ENCODE results near the gene VTI1A. TPM values are rescaled to one million over a fixed set of nuclear protein-coding genes. Genes with fewer than 3 reads are reported as not detected.

VTI1A gene
- total and polyA plus RNA-seq, 12 donors = 5.2 to 64.1 (median 22.0) TPM

GRCh38 chr10:112429147-112429546, 17.9 kb upstream of the VTI1A start:
- Histone ChIP-seq H3K27me3 (no peaks in the 10 kb centered on the region), H3K27ac (no peak overlapping the region), H3K4me1 (replicated peaks in 1 of 2) (no peaks in the 10 kb centered on the region), H3K9me3 (replicated peaks in 1 of 3) (no peaks in the 10 kb centered on the region), H3K4me3 (no peak overlapping the region), H3K36me3 (replicated peaks in 1 of 2) (peaks cover 0 to 40% of the 10 kb centered on the region in 2 donors)
- intact Hi-C loops (cut with DNase I) = loop anchor here in 1 of 2 donors (10.0 kb wide), 1 partner anchor 94 kb away; no protein-coding TSS in a partner anchor
- TF ChIP-seq CTCF (IDR thresholded peaks at IDR 0.05) (no peak), POLR2A (IDR thresholded peaks at IDR 0.05) (no peak)
- DNase-seq = no peak
- 76 to 88% (median 84%) methylated on average over 3 of the region's 3 CpGs for WGBS, 4 donors

- Histone ChIP-seq H3K9me3 (replicated peaks in 1 of 3) (no peaks in the 10 kb centered on the region), H3K4me1 (replicated peaks in 1 of 2) (no peaks in the 10 kb centered on the region), H3K27me3 (no peaks in the 10 kb centered on the region), H3K4me3 (no peak overlapping the region), H3K36me3 (replicated peaks in 1 of 2) (peaks cover 0 to 44% of the 10 kb centered on the region in 2 donors), H3K27ac (no peak overlapping the region)
- WGBS, 4 donors = 84 to 92% (median 87%) methylated on average over 6 to 15 of the region's 15 CpGs
- no peak for DNase-seq
- no peak for TF ChIP-seq CTCF (IDR thresholded peaks at IDR 0.05)
- no peak for TF ChIP-seq POLR2A (IDR thresholded peaks at IDR 0.05)
- intact Hi-C loops (cut with DNase I) = loop anchor here (5.0 to 10.0 kb wide), 2 partner anchors 95 to 117 kb away; no protein-coding TSS in a partner anchor
Observed at GRCh38 chr10:112429654-112430230, 17.3 kb upstream of the VTI1A start.

GRCh38 chr10:112433136-112433535, 13.9 kb upstream of the VTI1A start:
- Histone ChIP-seq H3K9me3 (replicated peaks in 1 of 3) (no peaks in the 10 kb centered on the region), H3K36me3 (replicated peaks in 1 of 2) (peaks cover 0 to 61% of the 10 kb centered on the region in 2 donors), H3K27me3 (no peaks in the 10 kb centered on the region), H3K27ac (no peak overlapping the region), H3K4me3 (no peak overlapping the region), H3K4me1 (replicated peaks in 1 of 2) (no peaks in the 10 kb centered on the region)
- no peak for DNase-seq
- 86 to 95% (median 93%) methylated on average over 2 of the region's 2 CpGs for WGBS, 4 donors
- intact Hi-C loops (cut with DNase I) = loop anchor here in 1 of 2 donors (5.0 kb wide), 1 partner anchor 121 kb away; no protein-coding TSS in a partner anchor
- TF ChIP-seq CTCF (IDR thresholded peaks at IDR 0.05) (no peak), POLR2A (IDR thresholded peaks at IDR 0.05) (no peak)

- Histone ChIP-seq H3K36me3 (replicated peaks in 1 of 2) (peaks cover 0 to 59% of the 10 kb centered on the region in 2 donors), H3K9me3 (replicated peaks in 1 of 3) (no peaks in the 10 kb centered on the region), H3K27me3 (no peaks in the 10 kb centered on the region), H3K27ac (no peak overlapping the region), H3K4me3 (no peak overlapping the region), H3K4me1 (replicated peaks in 1 of 2) (no peaks in the 10 kb centered on the region)
- 73 to 82% (median 79%) methylated on average over 2 of the region's 2 CpGs for WGBS, 4 donors
- intact Hi-C loops (cut with DNase I) = loop anchor here in 1 of 2 donors (5.0 kb wide), 1 partner anchor 123 kb away; no protein-coding TSS in a partner anchor
- TF ChIP-seq POLR2A (IDR thresholded peaks at IDR 0.05) (no peak), CTCF (IDR thresholded peaks at IDR 0.05) (peak; percentile 44 to 73 (median 54))
- no peak for DNase-seq
Observed at GRCh38 chr10:112434988-112435619, 11.9 kb upstream of the VTI1A start.

Data from adrenal gland (tissue), 12 donors.